Measurements from ENCODE around the gene TTC39C.
"Not testable (repeated sequence)": the region's sequence is repeated elsewhere in the genome, so short reads cannot be mapped to it uniquely, and the experiment has no call there.

- not testable (repeated sequence) for TF ChIP-seq POLR2A, CTCF (IDR thresholded peaks at IDR 0.05)
These were observed 135.0 kb downstream of the TTC39C start for GRCh38 chr18:24149591-24149990.
